DOHH2 (cell line): ENCODE results near the gene IL22.
"Not testable (repeated sequence)": the region's sequence is repeated elsewhere in the genome, so short reads cannot be mapped to it uniquely, and the experiment has no call there.

Source experiments
- H3F3A ChIP-seq: fragments of 200-600 bp; sonication (generic), shearing (Covaris generic); 2 replicates; pipeline ENCODE4 v1.6.0; 2016; ENCODE audit warnings: antibody characterized with exemption, mild to moderate bottlenecking; ENCODE audit not compliant: control insufficient read depth, insufficient read depth
- H3K27ac ChIP-seq: fragments of 200-600 bp; sonication (generic); 2 replicates; pipeline ENCODE4 v1.5.1; 2014; ENCODE audit warnings: low read depth, mild to moderate bottlenecking, low read length, moderate library complexity
- H3K27me3 ChIP-seq: fragments of 200-600 bp; sonication (generic); 2 replicates; pipeline ENCODE4 v1.6.1; 2014; ENCODE audit warnings: mild to moderate bottlenecking, low read length, mixed read lengths; ENCODE audit not compliant: control insufficient read depth
- H3K36me3 ChIP-seq: fragments of 200-600 bp; sonication (generic); 2 replicates; pipeline ENCODE4 v1.6.1; 2014; ENCODE audit warnings: mild to moderate bottlenecking, low read length, moderate library complexity, mixed read lengths; ENCODE audit not compliant: control insufficient read depth
- H3K4me1 ChIP-seq: fragments of 200-600 bp; sonication (generic); 2 replicates; pipeline ENCODE4 v1.6.1; 2014; ENCODE audit warnings: mild to moderate bottlenecking, low read length, mixed read lengths; ENCODE audit not compliant: control insufficient read depth
- H3K4me2 ChIP-seq: fragments of 200-600 bp; sonication (generic); 2 replicates; pipeline ENCODE4 v1.6.0; 2014; ENCODE audit warnings: mild to moderate bottlenecking, low read length, moderate library complexity
- H3K4me3 ChIP-seq: fragments of 200-600 bp; sonication (generic); 2 replicates; pipeline ENCODE4 v1.5.1; 2014; ENCODE audit warnings: mild to moderate bottlenecking, low read length, mixed read lengths
- H3K79me2 ChIP-seq: fragments of 200-600 bp; sonication (generic); 2 replicates; pipeline ENCODE4 v1.6.1; 2014; ENCODE audit warnings: mild to moderate bottlenecking, low read length, mixed read lengths; ENCODE audit not compliant: control insufficient read depth
- H3K9me2 ChIP-seq: fragments of 200-600 bp; sonication (generic); replicated peaks from 2 replicates; pipeline ENCODE4 v1.6.1; 2014; ENCODE audit warnings: mild to moderate bottlenecking, low read length, mixed read lengths; ENCODE audit not compliant: control insufficient read depth
- H3K9me3 ChIP-seq: fragments of 200-600 bp; sonication (generic); 2 replicates; pipeline ENCODE4 v1.6.1; 2014; ENCODE audit warnings: antibody characterized with exemption, low read length, mixed read lengths; ENCODE audit not compliant: control insufficient read depth, insufficient read depth
- H4K20me1 ChIP-seq: fragments of 200-600 bp; sonication (generic); 2 replicates; pipeline ENCODE4 v1.6.0; 2014; ENCODE audit warnings: low read depth, mild to moderate bottlenecking, antibody characterized with exemption, low read length, moderate library complexity; ENCODE audit not compliant: control insufficient read depth, insufficient read depth
- CTCF ChIP-seq: fragments of 200-600 bp; sonication (generic); IDR thresholded peaks from one replicate; pipeline ENCODE4 v1.5.1; 2014; ENCODE audit warnings: antibody characterized with exemption, mild to moderate bottlenecking, low read depth, low read length; ENCODE audit not compliant: poor library complexity, severe bottlenecking
- EZH2phosphoT487 ChIP-seq: fragments of 200-600 bp; sonication (generic); IDR thresholded peaks from 2 replicates; pipeline ENCODE4 v1.6.1; 2017; ENCODE audit warnings: borderline replicate concordance, mild to moderate bottlenecking, antibody characterized with exemption, low read length, moderate library complexity, mixed read lengths

Gene IL22

GRCh38 chr12:68222326-68222725 is 31.1 kb downstream of the IL22 start:
- TF ChIP-seq CTCF: no peak
- no peak for TF ChIP-seq EZH2phosphoT487
- Histone ChIP-seq H3K4me2 (no peak overlapping the region), H3K27ac (no peak overlapping the region), H3K27me3 (peaks cover 6% of the 10 kb centered on the region), H3K9me3 (no peaks in the 10 kb centered on the region), H3K4me1 (peaks cover 7% of the 10 kb centered on the region), H3K9me2 (no peaks in the 10 kb centered on the region), H3K79me2 (no peaks in the 10 kb centered on the region), H4K20me1 (no peaks in the 10 kb centered on the region), H3F3A (no peaks in the 10 kb centered on the region), H3K36me3 (no peaks in the 10 kb centered on the region), H3K4me3 (no peak overlapping the region)

- TF ChIP-seq CTCF (no peak), EZH2phosphoT487 (no peak)
- no peaks in the 10 kb centered on the region for H3K36me3 ChIP-seq
- H4K20me1 ChIP-seq: no peaks in the 10 kb centered on the region
- H3K27ac ChIP-seq: no peak overlapping the region
- no peaks in the 10 kb centered on the region for H3K79me2 ChIP-seq
- peaks cover 7% of the 10 kb centered on the region for H3K4me1 ChIP-seq
- peaks cover 6% of the 10 kb centered on the region for H3K27me3 ChIP-seq
- H3F3A ChIP-seq: no peaks in the 10 kb centered on the region
- no peaks in the 10 kb centered on the region for H3K9me2 ChIP-seq
- no peaks in the 10 kb centered on the region for H3K9me3 ChIP-seq
- H3K4me2 ChIP-seq: no peak overlapping the region
- no peak overlapping the region for H3K4me3 ChIP-seq
Measured at GRCh38 chr12:68221497-68221896, 31.9 kb downstream of the IL22 start.

- H3K4me1 ChIP-seq: no peaks in the 10 kb centered on the region
- H3K9me3 ChIP-seq: no peaks in the 10 kb centered on the region
- H4K20me1 ChIP-seq: no peaks in the 10 kb centered on the region
- no peak overlapping the region for H3K4me2 ChIP-seq
- H3K79me2 ChIP-seq: no peaks in the 10 kb centered on the region
- peaks cover 6% of the 10 kb centered on the region for H3K27me3 ChIP-seq
- H3K9me2 ChIP-seq: no peaks in the 10 kb centered on the region
- no peaks in the 10 kb centered on the region for H3F3A ChIP-seq
- no peak overlapping the region for H3K4me3 ChIP-seq
- H3K27ac ChIP-seq: no peak overlapping the region
- no peaks in the 10 kb centered on the region for H3K36me3 ChIP-seq
- TF ChIP-seq CTCF (no peak), EZH2phosphoT487 (no peak)
Measured at GRCh38 chr12:68210875-68211274, 42.5 kb downstream of the IL22 start.

GRCh38 chr12:68209048-68209728 is 44.2 kb downstream of the IL22 start:
- H3K4me1 ChIP-seq, H3K4me2 ChIP-seq, H3F3A ChIP-seq, H3K9me2 ChIP-seq, H3K4me3 ChIP-seq, H3K27ac ChIP-seq, H3K36me3 ChIP-seq, H3K79me2 ChIP-seq, H3K27me3 ChIP-seq, H4K20me1 ChIP-seq, H3K9me3 ChIP-seq: not testable (repeated sequence)
